Cardiac fibroblast (primary cell): ENCODE measurements around the gene ALKBH8.

Experiments
- DNase-seq, 2 donors: peaks; one replicate each; pipeline versions ENCODE4 v3.0.0 to v3.0.0-alpha.2; 2010; ENCODE audit warnings: low read depth in 2 of 2
- H3K4me3 ChIP-seq, 2 donors: replicated peaks in 1 of 2; 1 replicate in 1 of 2; 2 replicates in 1 of 2; pipeline ENCODE4 v1.5.1; 2011; ENCODE audit warnings: low read depth in 2 of 2, low read length in 2 of 2, mild to moderate bottlenecking in 2 of 2, moderate library complexity in 1 of 2
- CTCF ChIP-seq: IDR thresholded peaks from one replicate; pipeline ENCODE4 v1.5.1; 2011; ENCODE audit warnings: low read depth, mild to moderate bottlenecking, low read length, inconsistent platforms

The ALKBH8 gene

DNA sequence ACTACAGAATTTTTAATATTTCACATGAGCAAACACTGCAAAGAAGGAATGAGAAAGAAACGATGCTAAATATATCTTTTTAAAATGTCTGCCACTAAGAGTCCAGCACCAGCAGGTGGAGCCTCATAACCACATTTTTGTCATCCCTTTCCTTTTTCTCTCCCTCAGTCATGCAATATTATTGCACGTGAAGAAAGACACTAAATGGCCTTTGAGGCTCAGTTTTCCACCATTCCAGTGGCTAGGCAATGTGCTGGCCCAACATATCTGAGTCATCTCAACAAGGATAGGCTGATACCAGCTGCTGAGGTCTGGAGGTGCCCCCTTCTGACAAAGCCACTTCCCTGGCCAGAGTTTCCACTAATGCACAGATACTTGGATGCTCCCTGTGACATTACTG, 1.8 kb downstream of the ALKBH8 start:
- TF ChIP-seq CTCF, result peak; percentile 64
- no peak overlapping the region for H3K4me3 ChIP-seq
- DNase-seq, result peak; percentile 69 to 70

DNA sequence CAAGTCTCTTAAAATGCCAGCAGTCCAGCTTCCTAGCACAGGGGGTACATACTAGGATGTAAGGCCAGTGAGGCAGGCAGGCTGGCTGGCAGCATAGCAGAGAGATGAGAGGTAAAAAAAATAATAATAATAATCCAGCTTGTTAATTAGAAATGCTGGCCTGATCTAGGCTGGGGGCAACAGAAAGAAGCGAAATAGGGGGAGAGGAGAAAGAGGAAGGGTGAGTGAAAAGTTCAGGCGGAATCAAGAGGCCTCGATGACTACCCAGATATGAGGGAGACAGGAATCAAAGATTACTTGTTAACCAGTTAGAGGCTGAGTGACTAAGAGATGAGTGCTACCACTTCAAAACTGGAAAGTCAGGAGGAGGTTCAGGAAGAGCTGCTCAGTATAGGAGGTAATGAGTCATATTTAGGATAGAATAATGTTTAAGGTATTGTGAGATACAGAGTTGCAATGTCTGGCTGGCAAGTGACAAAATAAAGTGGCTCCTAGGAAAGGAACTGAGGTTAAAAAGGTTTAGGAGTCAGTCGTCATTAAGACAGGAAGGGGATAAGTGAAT, 2.8 kb downstream of the ALKBH8 start:
- H3K4me3 ChIP-seq, result no peak overlapping the region
- DNase-seq, result peak; percentile 26 to 84
- TF ChIP-seq CTCF, result no peak

DNA sequence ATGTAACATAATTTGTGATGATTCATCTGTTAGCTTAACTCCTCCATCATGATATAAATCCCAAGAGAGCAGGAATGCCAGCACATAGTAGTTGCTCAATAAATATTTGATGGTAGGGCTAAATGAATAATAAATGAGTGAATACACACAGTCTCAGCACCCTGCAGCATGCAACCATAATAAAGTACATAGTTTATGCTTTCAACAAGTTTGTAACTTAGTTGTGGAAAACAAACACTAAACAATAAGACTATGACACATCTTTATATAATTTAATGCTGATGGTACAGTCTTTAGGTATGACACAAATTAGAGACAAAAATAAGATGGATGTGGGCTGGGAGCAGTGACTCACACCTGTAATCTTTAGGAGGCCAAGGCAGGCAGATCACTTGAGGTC, 3.8 kb downstream of the ALKBH8 start:
- no peak for TF ChIP-seq CTCF
- no peak overlapping the region for H3K4me3 ChIP-seq
- peak; percentile 39 to 92 for DNase-seq

- H3K4me3 ChIP-seq, result no peak overlapping the region
- no peak for TF ChIP-seq CTCF
- DNase-seq, result no peak
These were observed 15.2 kb downstream of the ALKBH8 start for GRCh38 chr11:107550304-107550703.

DNA sequence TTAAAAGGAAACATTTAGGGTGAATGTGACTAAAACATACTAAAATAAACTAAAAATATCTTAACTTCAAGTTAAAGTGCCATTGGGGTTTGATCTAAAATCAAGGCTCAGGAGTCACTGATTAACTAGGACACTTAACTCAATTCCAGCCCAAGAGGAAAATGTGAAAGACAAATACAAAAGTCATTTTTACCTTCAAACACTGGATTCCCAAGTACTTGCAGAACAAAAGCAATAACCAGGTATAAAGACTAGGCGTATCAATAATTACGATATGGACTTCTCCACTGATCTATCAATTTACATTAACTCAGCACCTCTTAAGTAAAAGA, 15.6 kb downstream of the ALKBH8 start:
- H3K4me3 ChIP-seq, result no peak overlapping the region
- TF ChIP-seq CTCF, result no peak
- DNase-seq, result no peak

DNA sequence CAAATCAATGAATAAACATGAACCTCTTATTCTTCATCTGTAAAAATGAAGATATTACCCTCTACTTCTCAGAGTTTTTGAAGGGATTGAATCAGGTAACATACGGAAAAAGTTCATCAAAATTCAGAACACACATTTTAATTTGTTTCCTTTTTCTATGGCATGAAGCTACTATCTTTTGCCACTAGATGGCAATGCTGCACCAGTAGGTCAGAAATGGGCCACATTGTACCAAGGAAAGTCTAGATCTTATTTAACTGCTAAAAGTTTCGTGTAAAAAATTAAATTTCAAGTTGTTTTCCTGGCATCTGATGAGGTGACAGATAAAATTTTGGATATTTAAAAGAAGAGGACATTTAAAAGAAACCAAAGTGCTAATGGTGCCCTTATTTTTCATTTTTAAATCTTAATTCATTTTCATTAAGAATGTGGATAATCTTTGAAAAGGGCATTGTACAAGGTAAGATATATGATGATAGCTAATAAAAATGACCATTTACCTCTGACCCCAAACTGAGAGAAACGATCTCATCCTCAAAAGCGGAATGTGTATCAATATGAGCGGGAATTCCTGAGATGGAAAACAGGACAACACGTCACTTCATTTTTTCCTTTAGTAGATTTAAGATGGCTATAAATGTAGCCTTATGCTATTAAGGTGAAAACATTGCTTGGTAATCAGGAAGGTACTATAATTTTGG, 16.1 kb downstream of the ALKBH8 start:
- DNase-seq, result peak; percentile 63 to 72
- H3K4me3 ChIP-seq, result no peak overlapping the region
- TF ChIP-seq CTCF, result peak; percentile 81

GRCh38 chr11:107547961-107548360, 17.6 kb downstream of the ALKBH8 start:
- H3K4me3 ChIP-seq, result no peak overlapping the region
- TF ChIP-seq CTCF, result no peak
- DNase-seq, result no peak
